LHCN-M2 (cell line): Measurements from ENCODE around the gene ZXDA. TPM values are rescaled to one million over a fixed set of nuclear protein-coding genes. Genes with fewer than 3 reads are reported as not detected.
"Not testable (repeated sequence)": the region's sequence is repeated elsewhere in the genome, so short reads cannot be mapped to it uniquely, and the experiment has no call there.

Experiments
- DNase-seq: peaks from one replicate; pipeline ENCODE4 v3.0.0-alpha.2; 2012; ENCODE audit warnings: low read depth
- polyA plus RNA-seq: library from polyadenylated mRNA; unstranded; fragments of >200 nt; gene quantifications from one replicate; pipeline ENCODE4 v1.2.1, GENCODE V29; 2012; ENCODE audit warnings: missing spikeins
- total RNA-seq: library from RNA; depleted of rRNA; stranded (reverse); fragments of >200 nt; gene quantifications from 2 replicates; pipeline ENCODE4 v1.2.3, GENCODE V29; 2014; rRNA removed

ZXDA gene
- 4.8 and 5.8 TPM in 2 replicates for total RNA-seq
- polyA plus RNA-seq: 1.4 TPM

- DNase-seq: not testable (repeated sequence)
Measured at GRCh38 chrX:57910287-57910912, at the start of gene ZXDA. TSS of gene ZXDA (minus strand) at chrX:57910458. CDS start at chrX:57910420, 38 bp downstream.

GRCh38 chrX:57952320-57952678 lies 42.0 kb upstream of the ZXDA start:
- no peak for DNase-seq

- no peak for DNase-seq
Measured at GRCh38 chrX:57951666-57952319, 41.5 kb upstream of the ZXDA start.

GRCh38 chrX:57933321-57933720 lies 23.1 kb upstream of the ZXDA start:
- peak; percentile 7 for DNase-seq

- no peak for DNase-seq
Measured at GRCh38 chrX:57932266-57932665, 22.0 kb upstream of the ZXDA start.

- DNase-seq: no peak
Measured at GRCh38 chrX:57930051-57930450, 19.8 kb upstream of the ZXDA start.

GRCh38 chrX:57929373-57929772 lies 19.1 kb upstream of the ZXDA start:
- no peak for DNase-seq

- no peak for DNase-seq
Measured at GRCh38 chrX:57925806-57926205, 15.5 kb upstream of the ZXDA start.

- no peak for DNase-seq
Measured at GRCh38 chrX:57918750-57919436, 8.6 kb upstream of the ZXDA start.

- no peak for DNase-seq
Measured at GRCh38 chrX:57915680-57916079, 5.4 kb upstream of the ZXDA start.

GRCh38 chrX:57909595-57910286 lies 517 bp downstream of the ZXDA start:
- DNase-seq: not testable (repeated sequence)

- not testable (repeated sequence) for DNase-seq
Measured at GRCh38 chrX:57908972-57909594, 1.2 kb downstream of the ZXDA start.

GRCh38 chrX:57906790-57907189 lies 3.5 kb downstream of the ZXDA start:
- peak; percentile 62 for DNase-seq

GRCh38 chrX:57905141-57905540 lies 5.1 kb downstream of the ZXDA start:
- DNase-seq: no peak

GRCh38 chrX:57904176-57904880 lies 5.9 kb downstream of the ZXDA start:
- no peak for DNase-seq

GRCh38 chrX:57902633-57903032 lies 7.6 kb downstream of the ZXDA start:
- DNase-seq: no peak

- DNase-seq: no peak
Measured at GRCh38 chrX:57901466-57901865, 8.8 kb downstream of the ZXDA start.

GRCh38 chrX:57900975-57901374 lies 9.3 kb downstream of the ZXDA start:
- peak; percentile 70 for DNase-seq

- no peak for DNase-seq
Measured at GRCh38 chrX:57899906-57900305, 10.4 kb downstream of the ZXDA start.

GRCh38 chrX:57899064-57899463 lies 11.2 kb downstream of the ZXDA start:
- DNase-seq: no peak

GRCh38 chrX:57871463-57871862 lies 38.8 kb downstream of the ZXDA start:
- DNase-seq: no peak
